Inflammatory macrophage (primary cell): ENCODE data around the gene SH2D1A.
"Not testable (repeated sequence)": the region's sequence is repeated elsewhere in the genome, so short reads cannot be mapped to it uniquely, and the experiment has no call there.

Experiments used
- DNase-seq, 2 donors: peaks; one replicate each; pipeline ENCODE4 v3.0.0-alpha.2; 2020 to 2022
- total RNA-seq, 18 experiments: gene quantifications; one replicate each; lab custom pipeline; 2026; ENCODE audit warnings: mixed read lengths in 6 of 18, inconsistent platforms in 2 of 18; lab: John Stamatoyannopoulos, UW

The SH2D1A gene
- total RNA-seq: 0 to 0.07 (median 0) reads per million in 18 experiments

GRCh38 chrX:124346117-124346876, at the start of gene SH2D1A:
TSS of gene SH2D1A (plus strand) at chrX:124346563. CDS start at chrX:124346643, 80 bp downstream.
- no peak for DNase-seq

- DNase-seq: not testable (repeated sequence)
These were observed 47.0 kb upstream of the SH2D1A start for GRCh38 chrX:124299323-124299722.

GRCh38 chrX:124300405-124300804, 46.0 kb upstream of the SH2D1A start:
- DNase-seq: no peak

GRCh38 chrX:124307253-124307907, 39.0 kb upstream of the SH2D1A start:
- no peak for DNase-seq

- no peak for DNase-seq
These were observed 20.6 kb upstream of the SH2D1A start for GRCh38 chrX:124325732-124326131.

- DNase-seq: no peak
These were observed 17.6 kb upstream of the SH2D1A start for GRCh38 chrX:124328765-124329164.

GRCh38 chrX:124332481-124333424, 13.6 kb upstream of the SH2D1A start, which contains the start of gene TEX13D:
TSS of gene TEX13D (plus strand) at chrX:124332660. CDS start at chrX:124332918, 258 bp downstream.
- DNase-seq: no peak

GRCh38 chrX:124333862-124334261, 12.5 kb upstream of the SH2D1A start:
- DNase-seq: no peak

- DNase-seq: not testable (repeated sequence)
These were observed 11.8 kb upstream of the SH2D1A start for GRCh38 chrX:124334555-124334954.

- DNase-seq: no peak
These were observed 10.8 kb upstream of the SH2D1A start for GRCh38 chrX:124335598-124335997.

GRCh38 chrX:124337916-124338315, 8.4 kb upstream of the SH2D1A start:
- no peak for DNase-seq

GRCh38 chrX:124338733-124339514, 7.4 kb upstream of the SH2D1A start:
- DNase-seq: no peak

GRCh38 chrX:124341396-124342132, 4.8 kb upstream of the SH2D1A start:
- DNase-seq: no peak

- DNase-seq: no peak
These were observed 4.0 kb upstream of the SH2D1A start for GRCh38 chrX:124342174-124342867.

- no peak for DNase-seq
These were observed 3.3 kb upstream of the SH2D1A start for GRCh38 chrX:124343016-124343415.

GRCh38 chrX:124344246-124344645, 2.1 kb upstream of the SH2D1A start:
- DNase-seq: no peak

GRCh38 chrX:124346877-124347241, 496 bp downstream of the SH2D1A start:
- DNase-seq: no peak

GRCh38 chrX:124347242-124347641, 879 bp downstream of the SH2D1A start:
- no peak for DNase-seq

- DNase-seq: no peak
These were observed 1.8 kb downstream of the SH2D1A start for GRCh38 chrX:124348182-124348581.

GRCh38 chrX:124348885-124349453, 2.6 kb downstream of the SH2D1A start:
- DNase-seq: no peak
